ENCODE measurements around the gene CHRND.

CHRND gene

DNA sequence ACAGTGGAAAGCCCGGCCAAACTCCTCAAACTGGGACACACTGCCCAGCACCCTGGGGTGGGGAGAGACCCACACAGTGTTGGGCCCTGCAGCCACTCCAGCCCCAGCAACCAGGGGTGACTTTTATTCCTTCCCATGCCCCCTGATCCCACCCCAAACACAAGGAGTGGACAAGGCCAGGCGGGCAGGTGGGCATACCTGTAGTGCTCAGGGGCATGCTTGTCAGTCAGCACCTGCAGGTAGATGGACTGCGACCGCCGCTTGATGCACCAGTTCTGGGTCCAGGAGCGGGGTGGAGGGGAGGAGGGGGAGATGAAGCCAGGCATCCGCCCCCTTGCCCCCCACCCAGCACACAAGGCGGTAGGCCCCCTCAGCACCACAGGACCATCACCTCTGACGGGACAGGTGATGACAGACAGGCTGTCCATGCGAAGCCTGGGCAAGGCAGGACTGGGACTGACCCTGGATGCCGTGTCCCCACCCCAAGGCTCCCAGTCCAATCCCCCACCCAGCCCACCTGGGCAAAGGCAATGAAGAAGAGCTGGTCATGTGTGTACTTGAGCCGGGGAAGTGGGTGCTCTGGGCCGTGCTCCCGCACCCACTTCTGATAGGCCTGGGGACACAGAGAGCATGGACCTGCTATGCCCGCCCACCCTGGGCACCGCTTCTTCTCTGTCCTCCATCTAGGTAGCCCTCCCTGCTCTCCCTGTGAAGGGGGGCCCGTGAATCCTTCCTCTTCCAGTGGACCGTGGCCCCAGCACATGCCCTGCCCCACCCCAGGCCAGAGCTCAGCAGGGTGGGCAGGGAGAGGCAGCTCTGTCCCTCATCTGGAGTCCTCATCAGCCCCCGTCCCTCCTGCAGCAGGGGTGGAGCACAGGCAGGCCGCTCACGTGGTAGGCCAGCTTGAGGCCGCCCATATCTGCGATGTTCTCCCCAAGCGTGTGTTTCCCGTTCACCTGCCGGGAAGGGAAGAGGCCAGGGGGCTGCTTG, 45.5 kb upstream of the CHRND start:
- DNase-seq (ENCODE audit: low read depth): no peak
- TF ChIP-seq, protein P1, sequence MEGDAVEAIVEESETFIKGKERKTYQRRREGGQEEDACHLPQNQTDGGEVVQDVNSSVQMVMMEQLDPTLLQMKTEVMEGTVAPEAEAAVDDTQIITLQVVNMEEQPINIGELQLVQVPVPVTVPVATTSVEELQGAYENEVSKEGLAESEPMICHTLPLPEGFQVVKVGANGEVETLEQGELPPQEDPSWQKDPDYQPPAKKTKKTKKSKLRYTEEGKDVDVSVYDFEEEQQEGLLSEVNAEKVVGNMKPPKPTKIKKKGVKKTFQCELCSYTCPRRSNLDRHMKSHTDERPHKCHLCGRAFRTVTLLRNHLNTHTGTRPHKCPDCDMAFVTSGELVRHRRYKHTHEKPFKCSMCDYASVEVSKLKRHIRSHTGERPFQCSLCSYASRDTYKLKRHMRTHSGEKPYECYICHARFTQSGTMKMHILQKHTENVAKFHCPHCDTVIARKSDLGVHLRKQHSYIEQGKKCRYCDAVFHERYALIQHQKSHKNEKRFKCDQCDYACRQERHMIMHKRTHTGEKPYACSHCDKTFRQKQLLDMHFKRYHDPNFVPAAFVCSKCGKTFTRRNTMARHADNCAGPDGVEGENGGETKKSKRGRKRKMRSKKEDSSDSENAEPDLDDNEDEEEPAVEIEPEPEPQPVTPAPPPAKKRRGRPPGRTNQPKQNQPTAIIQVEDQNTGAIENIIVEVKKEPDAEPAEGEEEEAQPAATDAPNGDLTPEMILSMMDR (IDR thresholded peaks at IDR 0.05; ENCODE audit: low read depth, low read length, missing control alignments): no peak
- H3K4me3 ChIP-seq (ENCODE audit: low read depth, low read length): no peak overlapping the region

DNA sequence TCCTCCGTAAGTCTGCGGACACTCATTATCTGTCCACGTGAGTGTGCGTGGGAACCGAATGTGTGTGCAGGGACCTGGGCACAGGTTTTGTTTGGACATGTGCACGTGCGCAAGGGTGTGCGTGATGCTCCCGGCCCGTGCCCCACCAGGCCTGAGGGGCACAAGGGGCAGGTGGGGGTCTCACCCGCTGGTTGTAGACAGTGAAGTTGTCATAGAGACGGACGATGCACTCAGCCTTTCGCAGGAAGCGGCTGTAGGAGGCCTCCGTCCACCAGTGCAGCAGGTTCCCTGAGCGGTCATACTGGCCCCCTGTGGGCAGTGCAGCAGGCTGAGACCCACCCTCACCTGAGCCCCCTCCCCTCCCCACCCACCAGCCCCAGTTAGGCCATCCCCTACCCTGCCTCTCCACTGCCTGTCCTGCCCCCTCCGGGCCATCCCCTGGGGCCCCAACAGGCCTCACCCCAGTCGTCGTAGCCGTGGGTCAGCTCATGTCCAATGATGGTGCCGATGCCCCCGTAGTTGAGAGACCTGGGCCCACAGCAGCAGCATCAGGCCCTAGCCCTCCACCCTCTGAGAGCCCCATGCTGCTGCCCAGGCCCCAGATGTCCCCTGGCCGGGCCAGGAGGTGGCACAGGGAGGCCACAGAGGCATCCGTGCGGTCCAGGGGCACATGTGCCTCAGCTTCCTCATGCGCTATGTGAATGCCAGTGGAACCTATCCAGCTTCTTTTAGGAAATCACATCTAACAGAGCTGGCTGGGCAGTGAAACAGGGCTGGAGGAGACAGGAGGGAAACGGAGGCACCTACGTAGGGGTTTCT, 44.4 kb upstream of the CHRND start:
- DNase-seq (ENCODE audit: low read depth): no peak
- no peak overlapping the region for H3K4me3 ChIP-seq (ENCODE audit: low read depth, low read length)
- TF ChIP-seq, protein P1 (IDR thresholded peaks at IDR 0.05; ENCODE audit: low read depth, low read length, missing control alignments): no peak

DNA sequence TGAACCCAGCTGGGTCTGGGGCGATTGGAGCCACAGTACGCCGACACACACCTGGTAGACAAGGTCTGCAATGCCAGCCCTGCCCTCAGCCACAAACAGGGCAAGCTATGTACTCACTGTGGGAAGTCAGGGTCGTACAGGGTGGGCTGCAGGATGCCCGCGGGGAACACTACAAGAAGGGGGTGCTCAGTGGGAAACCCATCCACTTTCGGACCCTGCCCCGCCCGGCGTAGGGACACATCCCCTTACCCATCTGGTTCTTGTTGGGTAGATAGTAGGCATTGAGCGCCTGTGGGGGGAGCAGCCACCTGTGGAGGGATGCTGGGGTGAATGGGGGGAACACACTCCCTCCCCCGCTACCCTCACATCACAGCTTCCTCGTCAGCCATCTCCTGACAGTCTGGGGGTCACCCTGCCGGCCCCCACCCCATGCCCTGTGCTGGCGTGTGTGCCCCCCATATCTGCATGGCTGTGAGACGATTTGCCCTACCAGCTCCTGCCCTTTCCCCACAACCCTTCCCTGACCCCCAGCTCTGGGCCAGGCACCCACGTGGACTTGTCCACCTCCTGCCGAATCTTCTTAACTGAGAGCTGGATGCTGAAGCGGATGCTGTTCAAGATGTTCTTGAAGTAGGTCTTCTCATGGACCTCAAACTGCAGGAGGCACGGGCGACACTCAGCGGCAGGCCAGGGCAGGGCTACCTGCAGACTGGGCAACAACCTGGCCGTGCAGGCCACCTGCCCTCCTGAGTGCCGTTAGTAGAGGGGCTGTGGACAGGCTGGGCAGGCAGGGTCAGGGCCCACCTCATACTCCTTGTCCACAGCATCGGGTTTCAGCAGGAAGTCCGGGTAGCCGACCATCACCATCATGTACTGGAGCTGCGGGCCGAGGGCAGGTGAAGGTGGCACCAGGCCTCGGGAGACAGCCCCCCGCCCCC, 43.4 kb upstream of the CHRND start:
- no peak overlapping the region for H3K4me3 ChIP-seq (ENCODE audit: low read depth, low read length)
- TF ChIP-seq, protein P1 (IDR thresholded peaks at IDR 0.05; ENCODE audit: low read depth, low read length, missing control alignments): no peak
- DNase-seq (ENCODE audit: low read depth): no peak

DNA sequence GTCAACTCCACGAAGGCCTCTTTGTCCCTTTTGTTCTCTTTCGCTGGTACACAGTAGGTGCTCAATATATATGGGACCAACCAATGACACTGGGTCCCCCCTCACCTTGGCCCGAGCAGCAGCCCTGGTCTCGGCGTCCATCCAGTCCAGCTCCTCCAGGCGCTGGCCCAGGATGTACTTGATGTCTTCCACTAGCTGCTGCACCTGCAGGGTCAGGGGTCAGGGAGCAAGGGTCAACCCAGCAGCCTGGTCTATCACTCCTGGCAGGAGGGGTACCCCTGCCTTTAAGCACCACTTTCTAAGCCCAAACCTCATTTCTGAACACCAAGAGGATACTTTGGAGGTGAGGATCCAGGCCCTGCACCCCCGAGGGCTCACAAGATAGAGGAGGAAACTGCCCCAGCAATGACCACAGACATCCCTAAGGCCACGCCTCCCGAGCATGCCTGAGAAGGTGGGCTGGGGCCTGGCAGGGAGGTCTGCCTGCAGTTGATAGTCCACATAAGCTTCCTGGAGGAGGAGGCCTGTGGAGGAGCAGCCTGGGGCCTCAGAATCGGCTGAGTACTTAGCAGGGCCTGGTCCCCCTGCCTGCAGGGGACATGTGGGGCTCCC, 42.5 kb upstream of the CHRND start:
- TF ChIP-seq, protein P1 (IDR thresholded peaks at IDR 0.05; ENCODE audit: low read depth, low read length, missing control alignments): no peak
- H3K4me3 ChIP-seq (ENCODE audit: low read depth, low read length): no peak overlapping the region
- no peak for DNase-seq (ENCODE audit: low read depth)

DNA sequence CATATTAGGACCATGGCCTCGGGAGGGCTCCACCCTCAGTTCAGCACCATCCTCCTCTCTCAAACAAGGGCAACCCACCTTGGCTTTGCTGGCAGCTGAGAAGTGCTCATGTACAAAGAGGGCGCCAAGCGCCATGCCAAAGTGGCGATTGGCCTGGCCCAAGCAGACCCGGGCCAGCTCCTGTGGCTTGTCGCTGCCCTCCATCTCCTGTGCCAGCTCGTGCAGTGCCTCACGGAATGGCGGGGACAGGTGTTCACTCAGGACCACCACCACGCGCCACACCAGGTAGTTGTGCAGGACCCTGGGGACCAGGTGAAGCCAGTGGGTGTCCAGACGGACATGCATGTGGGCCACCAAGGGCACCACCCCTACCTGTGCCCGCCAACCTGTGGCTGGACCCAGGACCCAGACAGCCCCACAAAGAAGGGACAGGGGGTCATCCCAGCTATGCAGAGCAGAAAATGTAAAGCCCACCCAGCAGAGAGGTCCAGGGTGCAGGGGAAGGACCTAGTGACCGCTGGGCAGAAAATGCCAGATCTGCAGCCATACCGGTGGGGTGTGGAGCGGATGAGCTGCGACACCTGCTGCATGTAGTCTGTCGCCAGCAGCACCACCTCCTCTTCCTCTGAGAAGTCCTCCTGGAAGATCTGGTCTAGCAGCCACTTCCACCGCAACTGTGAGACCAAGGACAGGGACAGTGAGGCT, 41.9 kb upstream of the CHRND start:
- H3K4me3 ChIP-seq (ENCODE audit: low read depth, low read length): no peak overlapping the region
- TF ChIP-seq, protein P1 (IDR thresholded peaks at IDR 0.05; ENCODE audit: low read depth, low read length, missing control alignments): no peak
- no peak for DNase-seq (ENCODE audit: low read depth)

All from GM12864 (cell line).